Activated T-cell treated with anti-CD3 and anti-CD28 coated beads for 4 hours (primary cell): ENCODE results near the gene LRP2.
A peak's percentile ranks its signal among the peaks of the same experiment; 100 is the strongest.
"Not testable (repeated sequence)": the region's sequence is repeated elsewhere in the genome, so short reads cannot be mapped to it uniquely, and the experiment has no call there.

Experiments used
- DNase-seq: peaks from one replicate; pipeline ENCODE4 v3.0.0-alpha.2; 2020

Gene LRP2

GRCh38 chr2:169164311-169164710 is 198.0 kb downstream of the LRP2 start:
- no peak for DNase-seq

DNA sequence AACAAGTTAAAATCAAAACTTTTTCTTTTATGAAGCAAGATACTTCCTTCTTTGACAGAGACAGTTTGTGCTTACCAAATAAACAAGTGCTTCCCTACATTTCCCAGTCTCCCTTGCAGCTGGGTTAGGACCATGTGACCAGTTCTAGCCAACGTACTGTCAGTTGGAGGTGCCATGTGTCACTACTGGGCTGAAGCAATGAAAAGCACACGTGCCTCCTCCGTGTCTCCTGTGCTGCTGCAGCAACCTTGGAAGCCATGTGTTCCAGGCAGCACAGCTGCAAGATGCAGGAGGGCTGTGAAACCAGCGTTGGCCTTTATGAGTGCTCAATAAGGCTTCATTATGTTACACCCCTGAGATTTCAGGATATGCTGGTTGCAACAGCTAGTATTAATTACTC is 199.7 kb downstream of the LRP2 start:
- DNase-seq: no peak

- no peak for DNase-seq
Observed at GRCh38 chr2:169160926-169161481, 201.3 kb downstream of the LRP2 start.

DNA sequence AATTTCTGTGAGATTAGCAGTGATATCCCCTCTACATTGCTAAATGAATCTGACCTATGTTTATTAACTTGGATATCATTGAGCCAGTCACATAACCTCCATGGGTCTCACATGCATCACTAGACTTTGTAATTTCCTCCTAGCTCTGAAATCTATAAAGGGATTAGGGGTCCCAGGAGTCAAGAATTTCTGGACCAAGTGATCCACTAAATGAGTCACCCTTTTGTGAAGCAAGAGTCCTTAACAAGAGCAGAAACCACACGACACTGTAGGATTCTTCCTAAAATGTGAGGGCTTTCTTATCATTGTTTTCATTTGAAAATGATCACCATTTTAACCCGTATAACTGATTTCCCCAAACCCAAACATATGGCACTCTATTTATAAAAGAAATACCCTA is 202.6 kb downstream of the LRP2 start:
- DNase-seq: no peak

DNA sequence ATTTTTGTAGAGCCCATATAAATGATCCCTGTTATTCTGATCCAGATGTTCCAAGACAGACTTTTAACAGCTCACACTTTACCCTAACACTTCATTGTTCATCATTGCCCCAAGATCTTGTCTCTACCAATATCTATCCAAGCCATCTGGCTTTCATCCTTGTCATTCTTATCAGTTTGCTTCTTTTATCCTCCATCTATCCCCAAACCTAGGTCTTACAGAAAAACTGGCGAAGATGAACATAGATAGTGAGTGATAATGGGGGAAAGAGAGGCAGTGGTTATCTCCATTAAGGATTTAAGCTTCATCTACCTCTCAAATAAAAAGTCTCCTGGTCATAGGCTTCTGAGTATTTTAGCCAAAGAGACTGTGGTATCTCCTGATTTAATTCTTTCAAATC is 203.5 kb downstream of the LRP2 start:
- DNase-seq: no peak

- DNase-seq: no peak
Observed at GRCh38 chr2:169146220-169146619, 216.1 kb downstream of the LRP2 start.

- DNase-seq: no peak
Observed at GRCh38 chr2:169143998-169144397, 218.3 kb downstream of the LRP2 start.

- peak; percentile 59 for DNase-seq
Observed at GRCh38 chr2:169141713-169142352, 220.5 kb downstream of the LRP2 start.

- no peak for DNase-seq
Observed at GRCh38 chr2:169139993-169140767, 222.2 kb downstream of the LRP2 start.

GRCh38 chr2:169139145-169139544 is 223.2 kb downstream of the LRP2 start:
- no peak for DNase-seq

GRCh38 chr2:169137924-169138323 is 224.4 kb downstream of the LRP2 start:
- no peak for DNase-seq

DNA sequence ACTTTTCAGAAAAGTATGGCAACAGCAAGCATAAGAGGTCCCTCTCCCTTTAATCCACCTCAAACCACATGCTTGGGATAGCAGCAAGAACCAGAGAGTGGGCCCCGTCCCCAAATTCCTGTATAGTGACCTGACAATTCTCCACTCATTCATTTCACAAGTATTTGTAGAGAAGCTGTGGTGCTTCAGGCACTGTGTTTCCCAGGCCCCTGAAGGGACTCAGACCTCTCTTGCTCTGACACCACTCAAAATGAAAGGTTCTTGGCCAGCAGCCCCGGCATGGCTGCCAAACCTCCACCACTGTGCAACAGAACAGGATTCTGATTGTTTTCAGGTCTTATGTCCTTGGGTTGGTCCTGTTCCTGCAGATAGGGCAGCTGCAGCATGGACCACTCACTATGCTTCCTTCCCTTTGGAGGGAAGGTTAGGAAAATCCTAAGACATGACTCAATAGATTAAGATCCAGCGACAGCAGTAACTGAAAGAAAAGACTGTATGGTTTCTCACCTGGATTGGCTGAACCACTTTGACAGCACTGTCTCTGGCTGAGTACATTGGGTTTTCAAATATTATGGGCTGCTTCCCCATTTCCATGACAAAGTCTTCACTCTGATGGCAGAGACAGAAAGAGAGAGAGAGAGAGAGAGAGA is 225.3 kb downstream of the LRP2 start:
- no peak for DNase-seq

GRCh38 chr2:169136428-169136827 is 225.9 kb downstream of the LRP2 start:
- DNase-seq: not testable (repeated sequence)

DNA sequence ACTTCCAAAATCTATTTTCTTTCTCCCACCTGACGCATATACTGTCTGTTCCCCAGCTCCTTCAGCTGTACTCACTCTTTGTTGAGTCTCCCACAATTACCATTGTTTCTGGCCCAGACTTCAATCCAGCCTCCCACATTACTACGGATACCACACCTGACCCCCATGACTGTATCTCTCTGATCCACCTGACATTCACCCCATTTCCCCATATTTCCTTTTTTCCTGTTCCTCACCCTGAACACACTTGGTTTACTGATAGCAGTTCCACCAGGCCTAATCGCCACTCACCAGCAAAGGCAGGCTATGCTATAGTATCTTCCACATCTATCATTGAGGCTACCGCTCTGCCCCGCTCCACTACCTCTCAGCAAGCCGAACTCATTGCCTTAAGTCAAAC is 228.1 kb downstream of the LRP2 start:
- DNase-seq: not testable (repeated sequence)

- no peak for DNase-seq
Observed at GRCh38 chr2:169131587-169132512, 230.5 kb downstream of the LRP2 start.

- DNase-seq: no peak
Observed at GRCh38 chr2:169129703-169130243, 232.6 kb downstream of the LRP2 start.

DNA sequence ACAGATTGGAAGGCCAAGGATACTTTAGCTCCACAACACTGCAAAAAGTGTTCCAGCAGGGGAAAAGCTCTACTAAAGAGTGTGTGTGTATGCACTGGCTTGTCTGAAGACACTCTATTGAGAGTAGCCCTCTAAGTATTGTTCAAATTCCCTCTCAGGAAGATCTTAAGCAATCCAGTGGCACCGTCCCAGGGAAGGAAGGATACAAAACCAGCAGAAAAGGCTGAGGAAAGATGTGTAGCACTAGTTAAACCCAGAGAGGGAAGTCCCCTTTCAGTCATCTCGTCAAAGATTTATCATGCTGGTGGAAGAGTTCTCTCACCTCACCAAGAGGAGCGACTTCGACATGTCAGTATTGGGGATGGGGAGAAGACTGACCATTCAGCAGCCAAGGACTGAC is 242.5 kb downstream of the LRP2 start:
- DNase-seq: no peak

GRCh38 chr2:169119123-169119760 is 243.1 kb downstream of the LRP2 start:
- DNase-seq: no peak

DNA sequence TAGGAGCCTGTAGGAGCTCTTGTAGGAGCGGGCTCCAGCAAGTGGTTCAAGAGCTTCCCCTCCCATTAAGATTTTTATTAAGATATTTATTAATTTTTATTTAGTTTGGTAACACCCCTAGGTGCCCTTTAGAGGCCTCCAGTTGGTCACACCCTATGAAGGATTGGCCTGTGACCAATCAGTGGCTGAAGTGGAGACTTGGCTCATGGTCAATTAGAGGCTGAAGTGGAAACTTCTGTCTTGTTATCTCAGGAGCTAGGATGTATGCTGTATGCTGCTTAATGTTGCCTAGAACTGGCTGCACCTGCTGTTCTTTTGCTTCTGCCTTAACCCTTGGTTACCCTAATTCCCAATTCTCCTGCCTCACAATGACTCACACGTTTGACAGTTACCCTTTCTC is 244.3 kb downstream of the LRP2 start:
- no peak for DNase-seq

GRCh38 chr2:169116993-169117392 is 245.3 kb downstream of the LRP2 start:
- DNase-seq: no peak

GRCh38 chr2:169116327-169116726 is 246.0 kb downstream of the LRP2 start:
- DNase-seq: no peak

DNA sequence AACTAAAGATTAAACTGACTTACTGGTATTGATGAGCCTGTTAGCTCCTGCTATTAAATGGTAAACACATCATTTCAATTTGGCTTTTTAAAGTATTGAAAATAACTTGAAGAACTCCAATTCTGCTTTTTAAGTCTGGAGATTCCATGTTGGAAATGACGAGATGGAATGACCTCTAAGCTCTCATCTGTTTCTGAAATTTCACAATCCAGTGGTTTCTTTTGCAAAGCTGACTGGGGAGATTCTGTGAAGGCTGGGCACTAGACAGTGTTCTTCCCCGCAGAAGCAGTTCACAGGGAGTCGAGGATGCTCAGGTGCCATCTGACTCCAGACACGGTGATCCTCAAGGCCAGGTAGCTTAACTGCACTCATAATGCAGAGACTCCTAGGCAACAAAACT is 248.3 kb downstream of the LRP2 start:
- DNase-seq: no peak
